Smooth muscle cell (in vitro differentiated cells): Measurements from ENCODE around the gene TMPRSS7. TPM values are rescaled to one million over a fixed set of nuclear protein-coding genes. Genes with fewer than 3 reads are reported as not detected.

Experiments
- DNase-seq: peaks from one replicate; lab custom pipeline; 2025; ENCODE audit not compliant: unreplicated experiment; lab: John Stamatoyannopoulos, UW
- H2AFZ ChIP-seq: fragments of 200-600 bp; sonication (generic); 2 replicates; pipeline ENCODE4 v1.6.0; 2016; ENCODE audit warnings: antibody characterized with exemption, low read depth, mild to moderate bottlenecking
- H3F3A ChIP-seq: fragments of 200-600 bp; sonication (generic); 2 replicates; pipeline ENCODE4 v1.6.0; 2017; ENCODE audit warnings: antibody characterized with exemption, low read depth
- H3K27ac ChIP-seq: fragments of 200-600 bp; sonication (generic); 2 replicates; pipeline ENCODE4 v1.5.1; 2016; ENCODE audit warnings: low read depth, mild to moderate bottlenecking
- H3K27me3 ChIP-seq: fragments of 200-600 bp; sonication (generic); 2 replicates; pipeline ENCODE4 v1.6.1; 2016; ENCODE audit warnings: low read depth, mild to moderate bottlenecking
- H3K36me3 ChIP-seq: fragments of 200-600 bp; sonication (generic); 2 replicates; pipeline ENCODE4 v1.5.1; 2016; ENCODE audit warnings: low read depth
- H3K4me1 ChIP-seq: fragments of 200-600 bp; sonication (generic); 2 replicates; pipeline ENCODE4 v1.5.1; 2016; ENCODE audit warnings: low read depth
- H3K4me2 ChIP-seq: fragments of 200-600 bp; sonication (generic); 2 replicates; pipeline ENCODE4 v1.6.0; 2016; ENCODE audit warnings: mild to moderate bottlenecking
- H3K4me3 ChIP-seq: fragments of 200-600 bp; sonication (generic); 2 replicates; pipeline ENCODE4 v1.5.1; 2016; ENCODE audit warnings: mild to moderate bottlenecking
- H3K79me2 ChIP-seq: fragments of 200-600 bp; sonication (generic); 2 replicates; pipeline ENCODE4 v1.6.0; 2016; ENCODE audit warnings: low read depth, mild to moderate bottlenecking
- H3K9ac ChIP-seq: fragments of 200-600 bp; sonication (generic); 2 replicates; pipeline ENCODE4 v1.6.0; 2016; ENCODE audit warnings: low read depth
- H3K9me3 ChIP-seq: fragments of 200-600 bp; sonication (generic); replicated peaks from 2 replicates; pipeline ENCODE4 v1.5.1; 2016; ENCODE audit warnings: low read depth
- H4K20me1 ChIP-seq: fragments of 200-600 bp; sonication (generic); 2 replicates; pipeline ENCODE4 v1.6.0; 2016; ENCODE audit warnings: low read depth
- CTCF ChIP-seq: fragments of 200-600 bp; sonication (generic); IDR thresholded peaks from 2 replicates; pipeline ENCODE4 v1.5.1; 2017; ENCODE audit warnings: borderline replicate concordance, mild to moderate bottlenecking, antibody characterized with exemption; ENCODE audit not compliant: insufficient read depth, poor library complexity, severe bottlenecking
- WGBS: methylation state at CpG from one replicate; pipeline ENCODE4 v1.1.7; 2016; ENCODE audit warnings: low lambda C conversion rate; 5-methylcytosine and 5-hydroxymethylcytosine counted together
- polyA plus RNA-seq: library from polyadenylated mRNA; unstranded; fragments of >200 nt; fragmentation: Nextera tagmentation; extraction: Ambion mirVana; gene quantifications from 2 replicates; pipeline ENCODE4 v1.2.1, GENCODE V29; 2016
- total RNA-seq: library from RNA; depleted of rRNA; stranded (reverse); fragments of >200 nt; gene quantifications from 2 replicates; pipeline ENCODE4 v1.2.3, GENCODE V29; 2014

TMPRSS7 gene
- total and polyA plus RNA-seq, 2 experiments from 2014 or later, result not detected

GRCh38 chr3:112111785-112112402, 77.4 kb downstream of the TMPRSS7 start:
- 17% methylated on average over 3 of the region's 3 CpGs for WGBS
- H3K27me3 ChIP-seq, result no peaks in the 10 kb centered on the region
- H3K27ac ChIP-seq, result no peak overlapping the region
- no peaks in the 10 kb centered on the region for H3K9me3 ChIP-seq
- no peak overlapping the region for H3K4me3 ChIP-seq
- H3K4me2 ChIP-seq, result no peak overlapping the region
- no peak for DNase-seq
- peak; percentile 57 for TF ChIP-seq CTCF
- no peaks in the 10 kb centered on the region for H3F3A ChIP-seq
- H3K79me2 ChIP-seq, result no peaks in the 10 kb centered on the region
- no peak overlapping the region for H3K9ac ChIP-seq
- H3K36me3 ChIP-seq, result no peaks in the 10 kb centered on the region
- H2AFZ ChIP-seq, result no peak overlapping the region
- no peaks in the 10 kb centered on the region for H4K20me1 ChIP-seq
- H3K4me1 ChIP-seq, result peaks cover 9% of the 10 kb centered on the region

GRCh38 chr3:112114576-112115160, 80.1 kb downstream of the TMPRSS7 start:
- H2AFZ ChIP-seq, result no peak overlapping the region
- H3K9me3 ChIP-seq, result no peaks in the 10 kb centered on the region
- no peaks in the 10 kb centered on the region for H3K36me3 ChIP-seq
- H3K27ac ChIP-seq, result no peak overlapping the region
- H3K4me1 ChIP-seq, result peaks cover 11% of the 10 kb centered on the region
- H4K20me1 ChIP-seq, result no peaks in the 10 kb centered on the region
- no peak for TF ChIP-seq CTCF
- no peak for DNase-seq
- 99% methylated on average over 6 of the region's 6 CpGs for WGBS
- H3F3A ChIP-seq, result no peaks in the 10 kb centered on the region
- H3K4me3 ChIP-seq, result no peak overlapping the region
- no peak overlapping the region for H3K4me2 ChIP-seq
- no peaks in the 10 kb centered on the region for H3K79me2 ChIP-seq
- H3K27me3 ChIP-seq, result no peaks in the 10 kb centered on the region
- no peak overlapping the region for H3K9ac ChIP-seq

- Histone ChIP-seq H3K9ac (no peak overlapping the region), H3K27ac (no peak overlapping the region), H3K36me3 (no peaks in the 10 kb centered on the region), H3K4me2 (no peak overlapping the region), H3K4me1 (peaks cover 16% of the 10 kb centered on the region), H3K27me3 (no peaks in the 10 kb centered on the region), H4K20me1 (no peaks in the 10 kb centered on the region), H3K4me3 (no peak overlapping the region), H3K9me3 (no peaks in the 10 kb centered on the region), H2AFZ (no peak overlapping the region), H3K79me2 (no peaks in the 10 kb centered on the region), H3F3A (no peaks in the 10 kb centered on the region)
- 76% methylated on average over 6 of the region's 6 CpGs for WGBS
- no peak for DNase-seq
- TF ChIP-seq CTCF, result no peak
Observed at GRCh38 chr3:112115161-112115739, 80.7 kb downstream of the TMPRSS7 start.
